HG02623 (cell line): Measurements from ENCODE around the gene MTHFD2.

Source experiments
- ATAC-seq: cut with Tn5 transposase; IDR thresholded peaks from one replicate; pipeline ENCODE4 v1.9.1; 2021; ENCODE audit warnings: moderate library complexity; ENCODE audit not compliant: unreplicated experiment

Gene MTHFD2

DNA sequence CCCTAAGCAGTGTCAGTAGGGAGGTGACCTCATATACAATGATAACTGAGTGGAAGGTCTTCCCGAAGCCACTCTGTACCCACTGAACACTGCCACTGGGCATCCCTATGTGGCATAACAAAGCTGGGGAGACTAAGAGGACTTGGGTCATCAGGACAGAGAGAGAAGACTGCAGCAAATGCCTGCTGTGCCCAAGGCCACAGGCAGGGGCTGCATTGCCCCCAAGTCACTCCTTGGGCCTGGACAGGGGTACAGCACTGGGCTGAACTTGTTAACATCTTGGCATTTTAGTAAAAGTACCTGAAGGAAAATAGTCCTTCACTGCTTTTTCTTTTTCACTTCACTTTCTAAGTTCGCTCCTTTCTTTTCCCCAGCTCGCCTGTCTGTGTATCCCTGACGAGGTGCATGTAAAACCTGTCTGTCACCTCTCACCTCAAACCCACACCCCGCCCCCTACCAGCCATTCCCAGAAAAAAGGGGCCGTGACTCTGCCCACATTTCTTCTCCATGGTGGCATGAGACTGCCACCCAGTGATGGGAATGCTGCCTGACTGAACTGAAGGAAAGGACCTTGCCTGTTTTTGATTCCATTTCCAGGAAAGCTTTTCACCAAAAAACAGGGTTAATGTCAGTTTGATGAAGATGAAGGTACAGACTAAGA lies 62.9 kb downstream of the MTHFD2 start:
- no peak for ATAC-seq

DNA sequence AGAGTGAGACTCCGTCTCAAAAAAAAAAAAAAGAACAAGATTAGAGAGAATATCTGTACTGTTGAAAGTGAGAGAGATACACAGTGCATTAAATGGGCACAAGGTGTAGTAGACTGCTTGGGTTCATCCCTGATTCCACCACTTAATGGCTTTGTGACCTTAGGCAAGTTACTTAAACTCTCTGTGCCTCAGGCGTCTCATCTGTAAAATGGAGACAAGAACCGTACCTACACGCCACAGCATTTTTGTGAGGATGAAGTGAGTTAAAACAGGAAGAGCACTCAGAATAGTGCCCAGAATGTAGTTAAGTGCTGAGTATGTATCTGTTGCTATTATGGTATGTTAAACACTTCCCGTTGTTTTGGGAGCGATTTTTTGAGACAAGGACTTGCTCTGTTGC lies 64.3 kb downstream of the MTHFD2 start:
- no peak for ATAC-seq

DNA sequence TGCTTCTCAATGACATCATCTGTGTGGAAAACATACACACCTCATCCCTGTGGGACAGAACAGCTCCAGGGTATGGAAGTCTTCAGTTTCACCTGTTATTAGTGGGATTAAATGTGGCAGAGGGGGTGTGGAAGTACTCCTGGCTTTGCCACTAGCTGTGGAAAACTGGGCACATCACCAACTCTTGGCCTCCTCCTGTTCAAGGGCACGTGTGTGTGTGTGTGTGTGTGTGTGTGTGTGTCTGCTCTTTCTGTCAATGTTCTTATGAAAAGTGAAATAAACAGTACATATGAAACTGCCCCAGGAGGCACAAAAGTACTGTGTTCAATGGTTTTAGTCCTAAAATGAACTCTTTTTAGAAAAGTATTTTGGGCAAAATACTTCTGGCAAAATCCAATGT lies 65.9 kb downstream of the MTHFD2 start:
- ATAC-seq = no peak

DNA sequence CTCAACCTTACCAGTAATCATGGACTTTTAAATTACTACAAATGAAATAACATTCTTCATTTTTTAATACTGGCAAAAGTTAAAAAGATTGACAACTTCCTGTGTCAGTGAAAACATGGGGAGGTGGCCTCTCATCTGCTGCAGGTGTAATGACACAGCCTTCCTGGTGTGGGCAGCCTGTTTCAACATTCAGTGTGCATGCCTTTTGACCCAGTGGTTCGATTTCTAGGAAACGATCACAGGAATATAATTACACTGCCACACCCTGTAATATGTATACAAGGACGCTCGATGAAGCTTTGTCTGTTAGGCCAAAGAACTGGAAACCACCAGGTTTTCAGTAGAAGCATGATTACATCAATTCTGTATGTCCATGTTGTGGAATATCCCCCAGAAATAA lies 68.7 kb downstream of the MTHFD2 start:
- ATAC-seq = no peak
